VCaP (cell line): ENCODE data around the gene TRIM27.
A peak's percentile ranks its signal among the peaks of the same experiment; 100 is the strongest.
"Not testable (repeated sequence)": the region's sequence is repeated elsewhere in the genome, so short reads cannot be mapped to it uniquely, and the experiment has no call there.

ENCODE experiments used
- H3K27ac ChIP-seq: fragments of 450-650 bp; 2 replicates; pipeline ENCODE4 v1.5.1; 2017
- CTCF ChIP-seq: fragments of 450-650 bp; conservative IDR thresholded peaks from 2 replicates; pipeline ENCODE4 v1.5.1; 2017; ENCODE audit warnings: mild to moderate bottlenecking, moderate library complexity

The TRIM27 gene

GRCh38 chr6:28956331-28956730 lies 32.5 kb upstream of the TRIM27 start:
- no peak for TF ChIP-seq CTCF
- H3K27ac ChIP-seq: no peak overlapping the region

- TF ChIP-seq CTCF: no peak
- peak overlapping the region; percentile 84 for H3K27ac ChIP-seq
These were observed 29.9 kb upstream of the TRIM27 start for GRCh38 chr6:28953585-28954258.

- TF ChIP-seq CTCF: no peak
- peak overlapping the region; percentile 84 for H3K27ac ChIP-seq
These were observed 29.3 kb upstream of the TRIM27 start for GRCh38 chr6:28953039-28953584.

- not testable (repeated sequence) for H3K27ac ChIP-seq
These were observed 25.9 kb upstream of the TRIM27 start for GRCh38 chr6:28949656-28950195.

GRCh38 chr6:28948782-28949486 lies 25.1 kb upstream of the TRIM27 start:
- H3K27ac ChIP-seq: no peak overlapping the region
- TF ChIP-seq CTCF: no peak

- no peak for TF ChIP-seq CTCF
- H3K27ac ChIP-seq: no peak overlapping the region
These were observed 24.1 kb upstream of the TRIM27 start for GRCh38 chr6:28947831-28948270.

GRCh38 chr6:28947067-28947765 lies 23.4 kb upstream of the TRIM27 start:
- no peak for TF ChIP-seq CTCF
- no peak overlapping the region for H3K27ac ChIP-seq
